GM21528 (cell line): ENCODE results near the gene CDKN2AIPNL.
A peak's percentile ranks its signal among the peaks of the same experiment; 100 is the strongest.

ENCODE experiments used
- ATAC-seq: cut with Tn5 transposase; IDR thresholded peaks from one replicate; pipeline ENCODE4 v1.9.1; 2021; ENCODE audit warnings: mild to moderate bottlenecking, moderate library complexity; ENCODE audit not compliant: unreplicated experiment, low FRiP score

CDKN2AIPNL gene, protein sequence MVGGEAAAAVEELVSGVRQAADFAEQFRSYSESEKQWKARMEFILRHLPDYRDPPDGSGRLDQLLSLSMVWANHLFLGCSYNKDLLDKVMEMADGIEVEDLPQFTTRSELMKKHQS

GRCh38 chr5:134411546-134412266 lies at the start of gene CDKN2AIPNL:
CDKN2AIPNL (minus strand) TSS chr5:134411881; CDS start chr5:134411854, 27 bp downstream.
- peak; percentile 96 for ATAC-seq

GRCh38 chr5:134460551-134460950 lies 48.9 kb upstream of the CDKN2AIPNL start:
- ATAC-seq: no peak

DNA sequence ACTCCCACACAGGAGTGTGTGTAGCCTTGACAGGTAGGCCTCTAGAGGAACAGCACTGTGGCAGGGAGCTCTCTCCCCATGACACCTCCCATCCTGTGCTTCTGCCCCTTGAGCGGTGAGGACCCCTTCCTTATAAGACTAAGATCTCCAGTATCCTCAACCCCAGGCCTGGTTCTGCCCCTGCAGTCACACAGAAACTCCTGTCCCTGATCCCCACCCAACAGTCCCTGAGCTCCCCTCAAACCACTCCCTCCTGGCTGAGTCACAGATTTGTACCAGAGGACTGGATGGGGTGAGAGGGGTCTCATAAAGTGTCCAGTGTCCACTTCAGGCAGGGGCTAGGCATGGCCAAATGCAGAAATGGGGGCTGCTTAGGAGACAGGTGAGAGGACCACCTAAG lies 47.8 kb upstream of the CDKN2AIPNL start:
- no peak for ATAC-seq

- no peak for ATAC-seq
These were observed 47.3 kb upstream of the CDKN2AIPNL start for GRCh38 chr5:134459010-134459403.

GRCh38 chr5:134458234-134459009 lies 46.7 kb upstream of the CDKN2AIPNL start:
- no peak for ATAC-seq

DNA sequence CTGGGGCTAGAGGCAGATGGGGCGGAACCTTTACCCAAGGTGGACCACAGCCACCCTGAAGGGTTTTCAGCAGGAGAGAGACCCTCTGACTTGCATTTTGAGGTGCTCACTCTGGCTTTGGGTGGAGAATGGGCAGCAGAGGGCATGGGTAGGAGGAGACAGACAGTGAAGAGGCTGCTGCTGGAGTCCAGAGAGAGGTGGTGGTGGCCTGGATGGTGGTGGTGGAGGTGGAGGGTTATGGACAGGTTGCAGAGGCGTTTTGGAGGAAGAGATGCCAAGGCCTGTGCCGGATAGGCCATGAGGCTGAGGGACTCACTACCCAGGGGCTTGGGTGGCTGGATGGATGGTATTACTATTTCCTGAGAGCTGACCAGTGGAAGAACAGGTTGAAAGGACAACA lies 46.1 kb upstream of the CDKN2AIPNL start:
- no peak for ATAC-seq

DNA sequence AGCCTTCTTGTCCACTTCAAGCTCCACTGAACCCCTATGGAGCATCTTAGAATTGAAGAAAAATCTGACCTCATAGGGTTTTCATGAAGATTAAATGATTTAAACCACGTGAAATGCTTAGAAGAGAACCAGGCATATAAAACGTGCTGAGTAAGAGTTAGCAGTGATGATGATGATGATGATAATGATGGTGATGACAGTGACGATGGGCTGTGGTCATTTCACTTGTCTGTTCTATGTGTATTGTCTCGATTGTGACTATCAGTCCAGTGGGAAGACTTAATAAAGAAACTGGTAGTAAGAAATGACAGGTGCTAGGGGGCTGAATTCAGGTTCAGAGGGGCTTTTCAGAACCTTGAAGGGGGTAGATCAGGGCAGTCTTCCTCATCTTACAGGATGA lies 45.1 kb upstream of the CDKN2AIPNL start:
- no peak for ATAC-seq

GRCh38 chr5:134455466-134455865 lies 43.8 kb upstream of the CDKN2AIPNL start:
- no peak for ATAC-seq

DNA sequence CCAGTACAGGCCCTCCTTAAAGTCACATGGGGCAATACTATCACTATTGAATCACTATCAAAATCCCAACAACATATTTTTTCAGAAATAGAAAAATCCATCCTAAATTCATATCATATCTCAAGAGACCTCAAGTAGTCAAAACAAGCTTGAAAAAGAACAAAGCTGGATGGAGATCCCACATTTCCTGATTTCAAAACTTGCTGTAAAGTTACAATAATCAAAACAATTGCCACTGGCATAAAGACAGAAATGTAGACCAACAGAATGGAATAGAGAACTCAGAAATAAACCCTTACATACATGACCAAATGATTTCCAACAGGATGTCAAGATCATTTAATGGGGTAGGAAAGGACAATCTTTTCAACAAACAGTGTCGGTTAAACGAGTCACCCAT lies 41.3 kb upstream of the CDKN2AIPNL start:
- ATAC-seq: no peak

GRCh38 chr5:134451936-134452505 lies 40.3 kb upstream of the CDKN2AIPNL start:
- ATAC-seq: no peak

DNA sequence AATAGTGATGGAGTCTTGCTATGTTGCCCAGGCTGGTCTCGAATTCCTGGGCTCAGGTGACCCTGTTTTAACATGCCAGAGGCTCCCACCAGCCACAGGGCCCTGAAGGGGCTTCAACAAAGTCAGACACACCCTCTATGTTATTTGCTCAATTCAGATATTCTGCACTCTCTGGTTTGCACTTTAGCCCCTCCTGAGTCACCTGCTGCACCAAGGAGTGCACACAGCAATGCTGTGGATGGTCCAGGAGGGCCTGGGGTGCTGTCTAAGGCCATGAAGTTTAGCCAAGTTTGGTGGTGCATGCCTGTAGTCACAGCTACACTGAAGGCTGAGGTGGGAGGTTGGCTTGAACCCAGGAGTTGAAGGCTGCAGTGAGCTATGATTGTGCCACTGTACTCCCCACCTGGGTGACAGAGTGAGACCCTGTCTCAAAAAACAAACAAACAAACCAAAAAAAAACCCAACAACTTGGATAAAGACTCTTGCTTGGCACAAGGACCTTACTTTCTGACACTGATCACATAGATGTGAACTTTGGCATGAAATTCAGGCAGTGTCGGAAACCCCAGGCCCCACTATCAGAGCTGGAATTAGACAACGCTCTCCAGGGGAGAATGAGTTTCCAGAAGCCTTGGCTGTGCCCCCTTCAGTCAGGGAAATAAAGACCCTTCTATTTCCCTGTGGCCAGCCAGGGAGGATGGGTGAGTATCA lies 39.7 kb upstream of the CDKN2AIPNL start:
- ATAC-seq: no peak

DNA sequence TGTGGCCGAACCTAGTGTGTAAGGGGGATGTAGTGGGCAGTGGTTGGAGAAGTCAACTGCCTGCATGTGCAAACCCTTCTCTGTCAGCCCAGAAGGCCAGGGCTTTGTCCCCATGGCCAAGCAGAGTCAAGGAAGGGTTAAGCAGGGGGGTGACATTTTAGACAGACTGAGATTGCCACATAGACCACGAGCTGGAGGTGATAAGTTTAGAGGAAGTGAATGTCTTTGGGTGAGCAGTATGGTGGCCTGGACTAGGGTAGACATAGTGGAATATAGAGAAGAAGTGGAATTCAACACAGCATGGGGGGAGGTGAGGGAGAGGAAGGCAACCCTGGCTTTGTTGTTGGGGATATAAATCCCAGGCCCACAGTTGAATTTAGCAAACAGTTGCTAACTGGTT lies 38.7 kb upstream of the CDKN2AIPNL start:
- no peak for ATAC-seq

GRCh38 chr5:134449167-134449566 lies 37.5 kb upstream of the CDKN2AIPNL start:
- no peak for ATAC-seq

GRCh38 chr5:134447815-134448520 lies 36.3 kb upstream of the CDKN2AIPNL start:
- no peak for ATAC-seq

DNA sequence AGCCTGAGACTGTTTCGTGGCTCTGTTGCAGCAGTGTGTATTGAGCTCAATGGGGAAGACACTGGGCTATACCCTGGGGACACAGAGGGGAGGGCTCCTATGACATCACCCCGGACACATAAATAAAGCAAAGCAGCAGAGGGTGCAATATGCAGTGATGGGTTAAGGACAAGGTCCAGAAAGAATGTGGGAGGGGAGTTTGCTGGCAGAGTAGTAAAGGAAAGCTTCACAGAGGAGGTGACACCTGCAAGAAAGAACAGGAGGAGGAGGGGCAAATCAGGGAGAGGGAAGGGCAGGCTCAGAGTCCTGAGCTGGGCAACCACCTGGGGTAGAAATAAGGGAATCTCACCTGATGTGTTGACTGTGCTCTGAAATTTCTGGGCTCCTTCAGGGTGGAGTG lies 35.3 kb upstream of the CDKN2AIPNL start:
- no peak for ATAC-seq

DNA sequence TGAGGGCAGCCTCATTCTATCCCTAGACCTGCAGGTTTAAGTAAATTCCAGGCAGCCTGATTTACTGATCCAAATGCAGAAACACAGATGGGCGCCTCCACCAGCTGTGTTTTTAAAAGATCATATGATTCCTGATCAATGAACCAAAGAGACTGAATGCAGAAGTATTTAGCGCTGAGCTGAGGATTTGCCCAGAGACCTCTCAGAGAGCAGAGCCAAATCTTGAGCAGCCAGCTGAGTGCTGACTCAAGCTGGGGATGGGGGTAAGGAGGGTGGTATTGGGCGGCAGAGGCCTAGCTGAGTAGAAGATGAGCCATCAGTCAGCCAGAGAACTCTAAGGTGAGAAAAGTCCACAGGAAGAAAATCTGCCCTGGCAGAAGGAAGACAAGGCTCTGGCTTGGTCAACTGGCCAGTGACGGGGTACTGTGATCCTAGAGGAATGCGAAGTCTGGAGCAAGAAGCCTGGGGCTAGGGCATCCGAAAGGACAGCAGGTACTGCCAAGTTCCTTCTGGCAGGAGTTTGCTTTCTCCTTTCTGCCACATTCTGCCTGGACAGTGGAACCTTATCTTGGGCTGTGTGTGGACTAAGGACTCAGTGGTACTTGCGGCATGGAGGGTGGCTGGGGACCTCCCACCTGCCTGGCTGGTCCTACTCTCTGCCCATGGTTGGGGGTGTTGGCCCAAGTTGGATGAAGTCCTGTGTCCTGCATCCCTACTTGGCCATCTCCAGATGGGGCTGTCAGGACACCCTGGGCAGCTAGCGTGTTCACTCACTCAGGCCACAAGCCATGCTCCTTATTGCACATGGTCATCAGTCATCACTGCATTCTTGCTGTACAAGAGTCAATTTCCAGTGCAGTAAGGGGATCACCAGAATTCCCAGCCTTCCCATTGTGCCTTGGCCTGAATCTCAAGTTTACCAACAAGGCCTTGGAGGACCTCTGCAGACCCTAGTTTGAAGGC lies 34.5 kb upstream of the CDKN2AIPNL start:
- no peak for ATAC-seq

GRCh38 chr5:134444941-134445471 lies 33.3 kb upstream of the CDKN2AIPNL start:
- ATAC-seq: no peak

- no peak for ATAC-seq
These were observed 28.6 kb upstream of the CDKN2AIPNL start for GRCh38 chr5:134440201-134440755.
